ENCODE results near the gene RCE1. TPM values are rescaled to one million over a fixed set of nuclear protein-coding genes. Genes with fewer than 3 reads are reported as not detected.

The RCE1 gene
- total RNA-seq, 2 experiments from 2014 or later, result 60.1 to 63.0 TPM

DNA sequence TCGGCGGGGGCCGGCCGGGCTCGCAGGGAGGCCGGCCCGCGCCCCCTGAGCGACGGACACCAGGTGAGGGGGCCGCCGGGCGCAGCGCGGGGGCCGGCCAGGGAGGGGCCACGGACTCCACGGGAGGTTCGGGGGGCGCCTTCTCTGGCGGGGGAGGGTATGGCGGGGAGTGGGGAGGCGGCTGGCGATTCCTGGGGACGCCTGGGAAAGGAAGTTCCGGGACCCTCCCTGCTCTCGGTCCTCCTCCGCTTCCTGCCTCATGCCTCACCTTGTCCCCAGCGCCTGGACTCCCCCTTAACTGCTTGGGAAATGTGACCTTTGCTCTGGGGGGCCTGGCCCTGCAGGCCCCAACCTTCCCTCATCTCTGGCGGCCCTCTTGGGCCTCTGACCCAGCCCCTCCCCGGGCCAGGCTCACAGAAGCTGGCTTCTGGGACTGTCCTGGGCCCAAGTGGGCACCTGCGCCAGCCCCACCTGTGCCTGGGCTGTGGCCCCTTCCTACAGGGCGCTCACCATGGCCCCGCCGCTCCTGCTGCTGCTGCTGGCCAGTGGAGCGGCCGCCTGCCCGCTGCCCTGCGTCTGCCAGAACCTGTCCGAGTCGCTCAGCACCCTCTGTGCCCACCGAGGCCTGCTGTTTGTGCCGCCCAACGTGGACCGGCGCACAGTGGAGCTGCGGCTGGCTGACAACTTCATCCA lies 14.1 kb downstream of the RCE1 start:
- no peak overlapping the region for H3K27ac Mint-ChIP-seq
- H3K4me3 ChIP-seq (ENCODE audit: low read length), result peak overlapping the region; percentile 14
- ChIA-PET CTCF (no interaction called here), POLR2A (interaction anchor here (1.1 to 1.2 kb wide), 2 partner anchors 14 to 219 kb away, joined by 3 to 5 read pairs; partner anchors contain the start of genes RBM4 and RCE1)
- no peak overlapping the region for H3K27ac ChIP-seq (ENCODE audit: low read depth in 1 of 2, low read length in 2 of 2)
- no peaks in the 10 kb centered on the region for H3K9me3 ChIP-seq (ENCODE audit: control insufficient read depth in 1 of 2, insufficient read depth in 1 of 2, low read length in 2 of 2)
- H3K4me1 Mint-ChIP-seq (ENCODE audit: low read depth), result no peaks in the 10 kb centered on the region
- peak overlapping the region; percentile 60 for H3K4me3 Mint-ChIP-seq
- no peaks in the 10 kb centered on the region for H3K36me3 Mint-ChIP-seq (ENCODE audit: low read depth)
- DNase-seq, result peak in 1 of 14 experiments; percentile 37
- intact Hi-C loops (cut with DNase I, micrococcal nuclease), result no loop called here
- no peaks in the 10 kb centered on the region for H3K27me3 Mint-ChIP-seq
- no peaks in the 10 kb centered on the region for H3K36me3 ChIP-seq (ENCODE audit: insufficient read depth, low read length)
- TF ChIP-seq, protein P1, sequence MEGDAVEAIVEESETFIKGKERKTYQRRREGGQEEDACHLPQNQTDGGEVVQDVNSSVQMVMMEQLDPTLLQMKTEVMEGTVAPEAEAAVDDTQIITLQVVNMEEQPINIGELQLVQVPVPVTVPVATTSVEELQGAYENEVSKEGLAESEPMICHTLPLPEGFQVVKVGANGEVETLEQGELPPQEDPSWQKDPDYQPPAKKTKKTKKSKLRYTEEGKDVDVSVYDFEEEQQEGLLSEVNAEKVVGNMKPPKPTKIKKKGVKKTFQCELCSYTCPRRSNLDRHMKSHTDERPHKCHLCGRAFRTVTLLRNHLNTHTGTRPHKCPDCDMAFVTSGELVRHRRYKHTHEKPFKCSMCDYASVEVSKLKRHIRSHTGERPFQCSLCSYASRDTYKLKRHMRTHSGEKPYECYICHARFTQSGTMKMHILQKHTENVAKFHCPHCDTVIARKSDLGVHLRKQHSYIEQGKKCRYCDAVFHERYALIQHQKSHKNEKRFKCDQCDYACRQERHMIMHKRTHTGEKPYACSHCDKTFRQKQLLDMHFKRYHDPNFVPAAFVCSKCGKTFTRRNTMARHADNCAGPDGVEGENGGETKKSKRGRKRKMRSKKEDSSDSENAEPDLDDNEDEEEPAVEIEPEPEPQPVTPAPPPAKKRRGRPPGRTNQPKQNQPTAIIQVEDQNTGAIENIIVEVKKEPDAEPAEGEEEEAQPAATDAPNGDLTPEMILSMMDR (IDR thresholded peaks at IDR 0.05), result no peak
- H3K4me1 ChIP-seq (ENCODE audit: insufficient read depth, low read length), result peaks cover 13% of the 10 kb centered on the region
- no peak for ATAC-seq (ENCODE audit: poor library complexity)
- H3K9me3 Mint-ChIP-seq, result no peaks in the 10 kb centered on the region
- no peaks in the 10 kb centered on the region for H3K27me3 ChIP-seq (ENCODE audit: control insufficient read depth in 1 of 2, insufficient read depth in 2 of 2, low read length in 2 of 2)

DNA sequence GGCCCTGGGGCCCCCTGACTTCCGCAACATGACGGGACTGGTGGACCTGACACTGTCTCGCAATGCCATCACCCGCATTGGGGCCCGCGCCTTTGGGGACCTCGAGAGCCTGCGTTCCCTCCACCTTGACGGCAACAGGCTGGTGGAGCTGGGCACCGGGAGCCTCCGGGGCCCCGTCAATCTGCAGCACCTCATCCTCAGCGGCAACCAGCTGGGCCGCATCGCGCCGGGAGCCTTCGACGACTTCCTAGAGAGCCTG lies 14.6 kb downstream of the RCE1 start:
- H3K4me1 ChIP-seq (ENCODE audit: insufficient read depth, low read length), result peaks cover 13% of the 10 kb centered on the region
- peak overlapping the region; percentile 42 for H3K4me3 Mint-ChIP-seq
- no peaks in the 10 kb centered on the region for H3K36me3 ChIP-seq (ENCODE audit: insufficient read depth, low read length)
- H3K9me3 ChIP-seq (ENCODE audit: control insufficient read depth in 1 of 2, insufficient read depth in 1 of 2, low read length in 2 of 2), result no peaks in the 10 kb centered on the region
- ChIA-PET POLR2A (interaction anchor here (1.1 to 1.2 kb wide), 2 partner anchors 15 to 219 kb away, joined by 3 to 5 read pairs; partner anchors contain the start of genes RBM4 and RCE1), CTCF (no interaction called here)
- intact Hi-C loops (cut with DNase I, micrococcal nuclease), result no loop called here
- no peaks in the 10 kb centered on the region for H3K9me3 Mint-ChIP-seq
- no peak for ATAC-seq (ENCODE audit: poor library complexity)
- no peaks in the 10 kb centered on the region for H3K36me3 Mint-ChIP-seq (ENCODE audit: low read depth)
- no peaks in the 10 kb centered on the region for H3K27me3 ChIP-seq (ENCODE audit: control insufficient read depth in 1 of 2, insufficient read depth in 2 of 2, low read length in 2 of 2)
- H3K27ac ChIP-seq (ENCODE audit: low read depth in 1 of 2, low read length in 2 of 2), result no peak overlapping the region
- no peak overlapping the region for H3K27ac Mint-ChIP-seq
- H3K27me3 Mint-ChIP-seq, result no peaks in the 10 kb centered on the region
- no peaks in the 10 kb centered on the region for H3K4me1 Mint-ChIP-seq (ENCODE audit: low read depth)
- H3K4me3 ChIP-seq (ENCODE audit: low read length), result no peak overlapping the region
- DNase-seq, result no peak
- TF ChIP-seq, protein P1 (IDR thresholded peaks at IDR 0.05), result no peak

DNA sequence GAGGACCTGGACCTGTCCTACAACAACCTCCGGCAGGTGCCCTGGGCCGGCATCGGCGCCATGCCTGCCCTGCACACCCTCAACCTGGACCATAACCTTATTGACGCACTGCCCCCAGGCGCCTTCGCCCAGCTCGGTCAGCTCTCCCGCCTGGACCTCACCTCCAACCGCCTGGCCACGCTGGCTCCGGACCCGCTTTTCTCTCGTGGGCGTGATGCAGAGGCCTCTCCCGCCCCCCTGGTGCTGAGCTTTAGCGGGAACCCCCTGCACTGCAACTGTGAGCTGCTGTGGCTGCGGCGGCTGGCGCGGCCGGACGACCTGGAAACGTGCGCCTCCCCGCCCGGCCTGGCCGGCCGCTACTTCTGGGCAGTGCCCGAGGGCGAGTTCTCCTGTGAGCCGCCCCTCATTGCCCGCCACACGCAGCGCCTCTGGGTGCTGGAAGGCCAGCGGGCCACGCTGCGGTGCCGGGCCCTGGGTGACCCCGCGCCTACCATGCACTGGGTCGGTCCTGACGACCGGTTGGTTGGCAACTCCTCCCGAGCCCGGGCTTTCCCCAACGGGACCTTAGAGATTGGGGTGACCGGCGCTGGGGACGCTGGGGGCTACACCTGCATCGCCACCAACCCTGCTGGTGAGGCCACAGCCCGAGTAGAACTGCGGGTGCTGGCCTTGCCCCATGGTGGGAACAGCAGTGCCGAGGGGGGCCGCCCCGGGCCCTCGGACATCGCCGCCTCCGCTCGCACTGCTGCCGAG lies 15.1 kb downstream of the RCE1 start:
- DNase-seq (peak in 1 of 14 experiments; percentile 34), ATAC-seq (ENCODE audit: poor library complexity) (no peak)
- Histone ChIP-seq H3K27ac (ENCODE audit: low read depth in 1 of 2, low read length in 2 of 2) (no peak overlapping the region), H3K4me3 (ENCODE audit: low read length) (no peak overlapping the region), H3K36me3 (ENCODE audit: insufficient read depth, low read length) (no peaks in the 10 kb centered on the region), H3K4me1 (ENCODE audit: insufficient read depth, low read length) (peaks cover 13% of the 10 kb centered on the region), H3K27me3 (ENCODE audit: control insufficient read depth in 1 of 2, insufficient read depth in 2 of 2, low read length in 2 of 2) (no peaks in the 10 kb centered on the region), H3K9me3 (ENCODE audit: control insufficient read depth in 1 of 2, insufficient read depth in 1 of 2, low read length in 2 of 2) (no peaks in the 10 kb centered on the region)
- Mint-ChIP-seq H3K27me3 (no peaks in the 10 kb centered on the region), H3K36me3 (ENCODE audit: low read depth) (no peaks in the 10 kb centered on the region), H3K27ac (no peak overlapping the region), H3K4me1 (ENCODE audit: low read depth) (no peaks in the 10 kb centered on the region), H3K9me3 (no peaks in the 10 kb centered on the region), H3K4me3 (peak overlapping the region; percentile 42)
- ChIA-PET CTCF (no interaction called here), POLR2A (interaction anchor here (1.1 to 1.2 kb wide), 2 partner anchors 15 to 220 kb away, joined by 3 to 5 read pairs; partner anchors contain the start of genes RBM4 and RCE1)
- TF ChIP-seq, protein P1 (IDR thresholded peaks at IDR 0.05), result no peak
- intact Hi-C loops (cut with DNase I, micrococcal nuclease), result no loop called here

Measured in CD4-positive, alpha-beta T cell (primary cell).